SU-DHL-6 (cell line): ENCODE measurements around the gene ELN.

Experiments
- CTCF ChIP-seq: fragments of 200-600 bp; sonication (generic); IDR thresholded peaks from one replicate; pipeline ENCODE4 v1.5.1; 2017; ENCODE audit warnings: antibody characterized with exemption, mild to moderate bottlenecking, low read length, moderate library complexity; ENCODE audit not compliant: insufficient read depth, poor library complexity, severe bottlenecking
- EZH2phosphoT487 ChIP-seq: fragments of 200-600 bp; sonication (generic), shearing (Covaris generic); conservative IDR thresholded peaks from 2 replicates; pipeline ENCODE4 v1.6.1; 2018; ENCODE audit warnings: mild to moderate bottlenecking, antibody characterized with exemption, low read length, moderate library complexity, mixed read lengths

GRCh38 chr7:74019149-74019548 is 8.8 kb upstream of the ELN start:
- no peak for TF ChIP-seq CTCF
- no peak for TF ChIP-seq EZH2phosphoT487
